H1 (cell line): Measurements from ENCODE around the gene TMEM168.
"Not testable (repeated sequence)": the region's sequence is repeated elsewhere in the genome, so short reads cannot be mapped to it uniquely, and the experiment has no call there.

Source experiments
- EZH2 ChIP-seq: fragments of 200-600 bp; sonication (generic); IDR thresholded peaks from 2 replicates; pipeline ENCODE4 v1.7.1; 2012; ENCODE audit warnings: low read depth, mild to moderate bottlenecking, moderate library complexity, low read length, inconsistent platforms; ENCODE audit not compliant: severe bottlenecking
- SIN3A ChIP-seq, 2 experiments: IDR thresholded peaks in 1 of 2; conservative IDR thresholded peaks in 1 of 2; 2 replicates each; pipeline ENCODE4 v1.6.1; 2011 to 2012; ENCODE audit warnings: low read length in 2 of 2, improper control_type of control experiment in 1 of 2, low read depth in 1 of 2, mild to moderate bottlenecking in 1 of 2
- TF ChIP-seq, protein P1 (sequence below): IDR thresholded peaks from 2 replicates; pipeline ENCODE4 v1.6.1; 2011; ENCODE audit warnings: low read depth, mild to moderate bottlenecking, low read length; ENCODE audit not compliant: insufficient read depth
- TF ChIP-seq, protein P2 (sequence below), 3 experiments: IDR thresholded peaks; 1 replicate in 2 of 3; 2 replicates in 1 of 3; pipeline versions ENCODE4 v1.5.1 to v1.6.1; 2011; ENCODE audit warnings: low read length in 3 of 3, mild to moderate bottlenecking in 3 of 3, inconsistent platforms in 2 of 3, low read depth in 1 of 3, moderate library complexity in 1 of 3; ENCODE audit not compliant: insufficient read depth in 1 of 3; ENCODE audit errors: control extremely low read depth in 1 of 3

DNA sequence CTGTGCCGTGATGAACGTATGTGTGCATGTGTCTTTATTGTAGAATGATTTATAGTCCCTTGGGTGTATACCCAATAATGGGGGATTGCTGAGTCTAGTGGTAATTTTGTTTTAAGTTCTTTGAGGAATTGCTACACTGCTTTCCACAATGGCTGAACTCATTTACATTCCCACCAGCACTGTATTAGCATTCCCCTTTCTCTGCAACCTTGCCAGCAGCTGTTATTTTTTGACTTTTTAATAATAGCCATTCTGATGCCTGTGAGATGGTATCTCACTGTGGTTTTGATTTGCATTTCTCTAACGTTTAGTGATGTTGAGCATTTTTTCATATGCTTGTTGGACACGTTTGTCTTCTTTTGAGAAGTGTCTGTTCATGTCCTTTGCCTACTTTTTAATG, 45.7 kb upstream of the TMEM168 start:
- not testable (repeated sequence) for TF ChIP-seq SIN3A (conservative IDR thresholded peaks at IDR 0.05 in 1 of 2, IDR thresholded peaks at IDR 0.05 in 1 of 2; ENCODE audit: low read depth in 1 of 2, low read length in 2 of 2); EZH2
- TF ChIP-seq, protein P1, sequence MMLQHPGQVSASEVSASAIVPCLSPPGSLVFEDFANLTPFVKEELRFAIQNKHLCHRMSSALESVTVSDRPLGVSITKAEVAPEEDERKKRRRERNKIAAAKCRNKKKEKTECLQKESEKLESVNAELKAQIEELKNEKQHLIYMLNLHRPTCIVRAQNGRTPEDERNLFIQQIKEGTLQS, result not testable (repeated sequence)
- TF ChIP-seq, protein P2, sequence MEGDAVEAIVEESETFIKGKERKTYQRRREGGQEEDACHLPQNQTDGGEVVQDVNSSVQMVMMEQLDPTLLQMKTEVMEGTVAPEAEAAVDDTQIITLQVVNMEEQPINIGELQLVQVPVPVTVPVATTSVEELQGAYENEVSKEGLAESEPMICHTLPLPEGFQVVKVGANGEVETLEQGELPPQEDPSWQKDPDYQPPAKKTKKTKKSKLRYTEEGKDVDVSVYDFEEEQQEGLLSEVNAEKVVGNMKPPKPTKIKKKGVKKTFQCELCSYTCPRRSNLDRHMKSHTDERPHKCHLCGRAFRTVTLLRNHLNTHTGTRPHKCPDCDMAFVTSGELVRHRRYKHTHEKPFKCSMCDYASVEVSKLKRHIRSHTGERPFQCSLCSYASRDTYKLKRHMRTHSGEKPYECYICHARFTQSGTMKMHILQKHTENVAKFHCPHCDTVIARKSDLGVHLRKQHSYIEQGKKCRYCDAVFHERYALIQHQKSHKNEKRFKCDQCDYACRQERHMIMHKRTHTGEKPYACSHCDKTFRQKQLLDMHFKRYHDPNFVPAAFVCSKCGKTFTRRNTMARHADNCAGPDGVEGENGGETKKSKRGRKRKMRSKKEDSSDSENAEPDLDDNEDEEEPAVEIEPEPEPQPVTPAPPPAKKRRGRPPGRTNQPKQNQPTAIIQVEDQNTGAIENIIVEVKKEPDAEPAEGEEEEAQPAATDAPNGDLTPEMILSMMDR (IDR thresholded peaks at IDR 0.05; ENCODE audit: control extremely low read depth in 1 of 3, insufficient read depth in 1 of 3, low read depth in 1 of 3, low read length in 3 of 3), result not testable (repeated sequence)
